Endothelial cell of umbilical vein (primary cell): ENCODE measurements around the gene ARL2BP. TPM values are rescaled to one million over a fixed set of nuclear protein-coding genes. Genes with fewer than 3 reads are reported as not detected.

ENCODE experiments used
- BruUV-seq: library from RNA; stranded (reverse); fragments of 400-500 nt; replicated peaks from 2 replicates; lab custom pipeline; 2021; lab: Mats Ljungman, UMichigan
- CTCF ChIA-PET: fragments of 300-600, 350-600 bp; sonication (Branson Sonifier 250); formaldehyde crosslinking; loops from one replicate; lab custom pipeline; 2021; ENCODE audit warnings: antibody characterized with exemption, inconsistent platforms; lab: Charles Lee
- POLR2A ChIA-PET: fragments of 300-600, 350-600 bp; sonication (Branson Sonifier 250); formaldehyde crosslinking; loops from one replicate; lab custom pipeline; 2021; ENCODE audit warnings: antibody characterized with exemption, inconsistent platforms; lab: Charles Lee
- DNase-seq: peaks from one replicate; pipeline ENCODE4 v3.0.0-alpha.2; 2011; ENCODE audit warnings: low read depth, low spot score
- FAIRE-seq: peaks from 2 replicates; lab custom pipeline; 2011; peaks lifted over from hg19 to GRCh38; lab: Jason Lieb, UNC
- H2AFZ ChIP-seq: 2 replicates; pipeline ENCODE4 v1.6.0; 2012; ENCODE audit warnings: low read depth, low read length, control low read depth, inconsistent platforms
- H3K27ac ChIP-seq: 2 replicates; pipeline ENCODE4 v1.5.1; 2011; ENCODE audit warnings: low read depth, mild to moderate bottlenecking, control low read depth, low read length, moderate library complexity; ENCODE audit not compliant: insufficient read depth
- H3K27me3 ChIP-seq, 2 experiments: 2 replicates each; pipeline versions ENCODE4 v1.6.0 to v1.6.1; 2011; ENCODE audit warnings: low read length in 2 of 2, mixed read lengths in 1 of 2; ENCODE audit not compliant: control insufficient read depth in 2 of 2, insufficient read depth in 2 of 2
- H3K36me3 ChIP-seq, 2 experiments: 2 replicates in 1 of 2; 3 replicates in 1 of 2; pipeline ENCODE4 v1.5.1; 2011; ENCODE audit warnings: low read length in 2 of 2, mild to moderate bottlenecking in 1 of 2, moderate library complexity in 1 of 2; ENCODE audit not compliant: control insufficient read depth in 2 of 2, insufficient read depth in 2 of 2; ENCODE audit errors: extremely low read depth in 1 of 2
- H3K4me1 ChIP-seq: 3 replicates; pipeline ENCODE4 v1.5.1; 2011; ENCODE audit warnings: mild to moderate bottlenecking, low read length; ENCODE audit not compliant: control insufficient read depth, insufficient read depth; ENCODE audit errors: extremely low read depth
- H3K4me2 ChIP-seq: 2 replicates; pipeline ENCODE4 v1.6.1; 2011; ENCODE audit warnings: low read length, control low read depth, mixed read lengths; ENCODE audit not compliant: insufficient read depth
- H3K4me3 ChIP-seq, 3 experiments: fragments of 200-600 bp in 1 of 3; sonication (generic), shearing (Covaris generic) in 1 of 3; replicated peaks in 1 of 3; 2 replicates each; pipeline ENCODE4 v1.5.1; 2011 to 2016; ENCODE audit warnings: control low read depth in 3 of 3, low read length in 3 of 3, mild to moderate bottlenecking in 2 of 3, inconsistent platforms in 1 of 3, low read depth in 1 of 3, moderate library complexity in 1 of 3; ENCODE audit not compliant: insufficient read depth in 1 of 3
- H3K79me2 ChIP-seq: 2 replicates; pipeline ENCODE4 v1.6.0; 2012; ENCODE audit warnings: low read length, inconsistent platforms; ENCODE audit not compliant: control insufficient read depth, insufficient read depth
- H3K9ac ChIP-seq: replicated peaks from 2 replicates; pipeline ENCODE3; 2011; ENCODE audit warnings: low read length, control low read depth; ENCODE audit not compliant: insufficient read depth; ENCODE audit errors: extremely low read depth
- H3K9me1 ChIP-seq: replicated peaks from 3 replicates; pipeline ENCODE4 v1.6.0; 2011; ENCODE audit warnings: mild to moderate bottlenecking, low read length; ENCODE audit not compliant: control insufficient read depth, insufficient read depth; ENCODE audit errors: extremely low read depth
- H3K9me3 ChIP-seq: replicated peaks from 2 replicates; pipeline ENCODE4 v1.5.1; 2012; ENCODE audit warnings: low read length, inconsistent platforms; ENCODE audit not compliant: control insufficient read depth, insufficient read depth
- H4K20me1 ChIP-seq: replicated peaks from 2 replicates; pipeline ENCODE3; 2011; ENCODE audit warnings: mild to moderate bottlenecking, low read length; ENCODE audit not compliant: control insufficient read depth, insufficient read depth; ENCODE audit errors: extremely low read depth
- EZH2 ChIP-seq: IDR thresholded peaks from 2 replicates; pipeline ENCODE4 v1.6.1; 2012; ENCODE audit warnings: borderline replicate concordance, low read depth, mild to moderate bottlenecking, moderate library complexity, low read length, inconsistent platforms; ENCODE audit not compliant: severe bottlenecking
- FOS ChIP-seq: IDR thresholded peaks from 2 replicates; pipeline ENCODE4 v1.6.1; 2011; ENCODE audit warnings: mild to moderate bottlenecking, low read length, moderate library complexity, borderline replicate concordance; ENCODE audit not compliant: insufficient read depth
- GATA2 ChIP-seq: IDR thresholded peaks from 2 replicates; pipeline ENCODE4 v1.7.0; 2011; ENCODE audit warnings: low read depth, mild to moderate bottlenecking, moderate library complexity, mixed read lengths, low read length; ENCODE audit not compliant: insufficient read length, insufficient read depth
- JUN ChIP-seq: IDR thresholded peaks from 2 replicates; pipeline ENCODE4 v1.6.1; 2011; ENCODE audit warnings: borderline replicate concordance, low read depth; ENCODE audit not compliant: insufficient read length, insufficient read depth
- MAX ChIP-seq: IDR thresholded peaks from 2 replicates; pipeline ENCODE4 v1.6.1; 2011; ENCODE audit not compliant: insufficient read depth, insufficient read length
- MYC ChIP-seq: IDR thresholded peaks from one replicate; pipeline ENCODE4 v1.6.1; 2011; ENCODE audit warnings: mild to moderate bottlenecking, low read depth, low read length
- POLR2A ChIP-seq: IDR thresholded peaks from 2 replicates; pipeline ENCODE4 v1.6.1; 2012; ENCODE audit warnings: low read depth, mild to moderate bottlenecking, control low read depth, low read length
- POLR2AphosphoS5 ChIP-seq: IDR thresholded peaks from 2 replicates; pipeline ENCODE4 v1.6.1; 2012; ENCODE audit warnings: low read depth, mild to moderate bottlenecking, control low read depth, low read length, moderate library complexity; ENCODE audit not compliant: insufficient read depth
- dilution Hi-C: fragments of 300-500 bp; cut with MboI; formaldehyde crosslinking; loops from one replicate; pipeline ENCODE4 v1.15.0; 2019; ENCODE audit warnings: low sequenced_read_pairs; ENCODE audit not compliant: extremely low pct_ligation_motif_present
- intact Hi-C: fragments of 100-400 bp; cut with micrococcal nuclease; formaldehyde crosslinking; loops from one replicate; pipeline ENCODE4 v1.10.0; 2022
- polyA plus RNA-seq, 4 experiments: library from polyadenylated mRNA; depleted of rRNA in 3 of 4; stranded (reverse) in 3 of 4; unstranded in 1 of 4; fragments of >200 nt; gene quantifications; 2 replicates each; pipeline versions ENCODE4 v1.2.1 to v1.2.3, GENCODE V29; 2011 to 2012; ENCODE audit warnings: missing spikeins in 1 of 4
- total RNA-seq: library from RNA; stranded (reverse); gene quantifications from 2 replicates; pipeline ENCODE4 v1.2.3, GENCODE V29; 2021
- TF ChIP-seq, protein P1 (sequence below), 2 donors: IDR thresholded peaks; 1 replicate in 1 of 2; 2 replicates in 1 of 2; pipeline ENCODE4 v1.5.1; 2011; ENCODE audit warnings: low read length in 2 of 2, mild to moderate bottlenecking in 2 of 2, moderate library complexity in 2 of 2, control low read depth in 1 of 2, inconsistent platforms in 1 of 2, low read depth in 1 of 2; ENCODE audit not compliant: insufficient read depth in 1 of 2; ENCODE audit errors: extremely low read depth in 1 of 2

ARL2BP gene
- total and polyA plus RNA-seq, 2 donors (not counting 3 experiments of a cell fraction or from before 2014, with no cell fraction given) = 80.4 to 111 TPM

GRCh38 chr16:57299009-57299718, 54.1 kb downstream of the ARL2BP start:
- no peaks in the 10 kb centered on the region for H4K20me1 ChIP-seq
- ChIA-PET POLR2A (no interaction called here), CTCF (interaction anchor here (0.7 to 15.9 kb wide), 12 partner anchors 9 to 333 kb away, joined by 3 to 507 read pairs (median 6); partner anchors contain the start of genes ARL2BP, CIAPIN1, COQ9 and CPNE2)
- H3K27ac ChIP-seq = peak overlapping the region; percentile 35
- H3K9me1 ChIP-seq = no peaks in the 10 kb centered on the region
- dilution Hi-C loops (no loop called here), intact Hi-C loops (loop anchor here (1.0 kb wide), 2 partner anchors 33 to 39 kb away; no protein-coding TSS in a partner anchor)
- H3K36me3 ChIP-seq = no peaks in the 10 kb centered on the region
- TSS peak; percentile 17 for BruUV-seq
- TF ChIP-seq POLR2A = no peak
- no peak for TF ChIP-seq MYC
- no peak for TF ChIP-seq JUN
- TF ChIP-seq FOS = no peak
- TF ChIP-seq POLR2AphosphoS5 = no peak
- no peak for TF ChIP-seq EZH2
- TF ChIP-seq, protein P1, sequence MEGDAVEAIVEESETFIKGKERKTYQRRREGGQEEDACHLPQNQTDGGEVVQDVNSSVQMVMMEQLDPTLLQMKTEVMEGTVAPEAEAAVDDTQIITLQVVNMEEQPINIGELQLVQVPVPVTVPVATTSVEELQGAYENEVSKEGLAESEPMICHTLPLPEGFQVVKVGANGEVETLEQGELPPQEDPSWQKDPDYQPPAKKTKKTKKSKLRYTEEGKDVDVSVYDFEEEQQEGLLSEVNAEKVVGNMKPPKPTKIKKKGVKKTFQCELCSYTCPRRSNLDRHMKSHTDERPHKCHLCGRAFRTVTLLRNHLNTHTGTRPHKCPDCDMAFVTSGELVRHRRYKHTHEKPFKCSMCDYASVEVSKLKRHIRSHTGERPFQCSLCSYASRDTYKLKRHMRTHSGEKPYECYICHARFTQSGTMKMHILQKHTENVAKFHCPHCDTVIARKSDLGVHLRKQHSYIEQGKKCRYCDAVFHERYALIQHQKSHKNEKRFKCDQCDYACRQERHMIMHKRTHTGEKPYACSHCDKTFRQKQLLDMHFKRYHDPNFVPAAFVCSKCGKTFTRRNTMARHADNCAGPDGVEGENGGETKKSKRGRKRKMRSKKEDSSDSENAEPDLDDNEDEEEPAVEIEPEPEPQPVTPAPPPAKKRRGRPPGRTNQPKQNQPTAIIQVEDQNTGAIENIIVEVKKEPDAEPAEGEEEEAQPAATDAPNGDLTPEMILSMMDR (IDR thresholded peaks at IDR 0.05; ENCODE audit: extremely low read depth in 1 of 2, insufficient read depth in 1 of 2, low read depth in 1 of 2, low read length in 2 of 2) = no peak
- no peak for TF ChIP-seq MAX
- TF ChIP-seq GATA2 = no peak
- peak overlapping the region; percentile 23 to 60 (median 31) for H3K4me3 ChIP-seq
- DNase-seq (no peak), FAIRE-seq (no peak)
- H3K4me1 ChIP-seq = peaks cover 13% of the 10 kb centered on the region
- peak overlapping the region; percentile 85 for H2AFZ ChIP-seq
- H3K4me2 ChIP-seq = peak overlapping the region; percentile 57
- no peaks in the 10 kb centered on the region for H3K9me3 ChIP-seq
- H3K9ac ChIP-seq = peak overlapping the region; percentile 69
- no peaks in the 10 kb centered on the region for H3K79me2 ChIP-seq
- no peaks in the 10 kb centered on the region for H3K27me3 ChIP-seq
